Pancreas (tissue), 10 donors: ENCODE data around the gene ATAD3C. TPM values are rescaled to one million over a fixed set of nuclear protein-coding genes. Genes with fewer than 3 reads are reported as not detected.
A peak's percentile ranks its signal among the peaks of the same experiment; 100 is the strongest.
"Not testable (repeated sequence)": the region's sequence is repeated elsewhere in the genome, so short reads cannot be mapped to it uniquely, and the experiment has no call there.

Source experiments
- ATAC-seq, 4 donors: fragments of 200-7000 bp; cut with Tn5 transposase; one replicate each; pipeline versions ENCODE4 v1.8.0 to v1.9.1; 2020; ENCODE audit warnings: mild to moderate bottlenecking in 4 of 4, moderate library complexity in 4 of 4
- DNase-seq, 6 donors: peaks; one replicate each; pipeline ENCODE4 v3.0.0-alpha.2; 2020
- FAIRE-seq: peaks from 2 replicates; lab custom pipeline; 2012; peaks lifted over from hg19 to GRCh38; lab: Jason Lieb, UNC
- H3K27ac ChIP-seq, 4 donors: fragments of 200-600 bp; sonication (generic); 1 replicate in 3 of 4; 2 replicates in 1 of 4; pipeline versions ENCODE4 v1.5.0 to v1.8.0; 2020
- H3K27me3 ChIP-seq, 4 donors: fragments of 200-600 bp; one replicate each; pipeline ENCODE4 v1.8.0; 2021
- H3K36me3 ChIP-seq, 3 donors: fragments of 200-600 bp; sonication (generic) in 1 of 3; one replicate each; pipeline versions ENCODE4 v1.5.0 to v1.8.0; 2020 to 2021
- H3K4me1 ChIP-seq, 3 donors: fragments of 200-600 bp; one replicate each; pipeline ENCODE4 v1.8.0; 2021
- H3K4me3 ChIP-seq, 4 donors: fragments of 200-600 bp; sonication (generic) in 2 of 4; one replicate each; pipeline versions ENCODE4 v1.5.0 to v1.8.0; 2020 to 2021
- H3K9me3 ChIP-seq, 4 donors: fragments of 200-600 bp; one replicate each; pipeline ENCODE4 v1.8.0; 2021
- WGBS, 2 donors: extraction: QIAGEN DNeasy Blood & Tissue Kit; methylation state at CpG; one replicate each; pipeline ENCODE4 v1.1.7; 2013; 5-methylcytosine and 5-hydroxymethylcytosine counted together
- intact Hi-C, 3 donors: fragments of 100-400 bp; cut with DNase I; formaldehyde crosslinking; loops; one replicate each; pipeline versions ENCODE4 v1.11.1 to v1.14.2; 2022
- polyA plus RNA-seq, 2 donors: library from polyadenylated mRNA; stranded (reverse); fragments of 200-250 nt; gene quantifications; one replicate each; pipeline ENCODE4 v1.2.3, GENCODE V29; 2013
- total RNA-seq, 6 donors: library from RNA; stranded (reverse); fragmentation: NEBNext Ultra II Directional in 4 of 6; extraction: Animal tissue kit (Norgen Biotek cat#: 25700) in 4 of 6; gene quantifications; one replicate each; pipeline versions ENCODE4 v1.2.1 to v1.2.4, GENCODE V29; 2021 to 2023
- TF ChIP-seq, protein P1 (sequence below), 4 donors: fragments of 200-600 bp; sonication (generic) in 3 of 4; IDR thresholded peaks; one replicate each; pipeline versions ENCODE4 v1.5.0 to v1.8.0; 2021; ENCODE audit warnings: antibody characterized with exemption in 4 of 4
- donor health status: healthy with polysubstance abuse.
- donor health status: DM: no; HTN: no; CAD: no; lungs with moderate emphysema.
- donor health status: DM: no; HTN: no; CAD: no.
- donor health status: control.
- donor health status: control.
- donor health status: Bipolar disorder and iron deficiency.
- donor health status: DM: yes; HTN: yes; CAD: no.
- donor health status: DM: no; HTN: no; CAD: no.
- donor health status: DM: no; HTN: no; CAD: no.
- donor health status: DM: yes; HTN: yes; CAD: no.

ATAD3C gene
- total and polyA plus RNA-seq, 8 donors, result 2.4 to 22.0 (median 7.5) TPM

DNA sequence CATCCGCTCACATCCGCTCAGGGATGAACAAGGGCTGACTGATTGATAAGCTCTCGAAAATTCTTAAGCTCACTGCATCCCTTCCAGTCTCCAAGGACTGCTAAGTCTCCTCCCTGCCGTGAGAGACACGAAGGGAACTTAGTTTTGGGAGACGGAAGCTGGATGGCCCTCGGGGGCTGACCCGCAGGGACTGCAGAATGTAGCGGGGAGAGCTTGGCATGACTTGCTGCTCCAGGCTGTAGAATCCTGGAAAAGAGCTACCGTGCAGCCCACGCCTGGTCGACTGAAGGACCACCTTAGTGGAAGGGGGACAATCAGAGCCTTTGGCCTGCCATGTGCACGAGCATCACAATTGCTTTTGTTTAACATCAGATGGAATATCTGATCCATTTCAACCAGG, 33.7 kb upstream of the ATAD3C start:
- Histone ChIP-seq H3K9me3 (no peaks in the 10 kb centered on the region), H3K36me3 (no peaks in the 10 kb centered on the region), H3K27ac (no peak overlapping the region), H3K27me3 (no peaks in the 10 kb centered on the region), H3K4me3 (no peak overlapping the region), H3K4me1 (peaks cover 0 to 14% (median 4%) of the 10 kb centered on the region in 3 donors)
- intact Hi-C loops, result no loop called here
- TF ChIP-seq, protein P1, sequence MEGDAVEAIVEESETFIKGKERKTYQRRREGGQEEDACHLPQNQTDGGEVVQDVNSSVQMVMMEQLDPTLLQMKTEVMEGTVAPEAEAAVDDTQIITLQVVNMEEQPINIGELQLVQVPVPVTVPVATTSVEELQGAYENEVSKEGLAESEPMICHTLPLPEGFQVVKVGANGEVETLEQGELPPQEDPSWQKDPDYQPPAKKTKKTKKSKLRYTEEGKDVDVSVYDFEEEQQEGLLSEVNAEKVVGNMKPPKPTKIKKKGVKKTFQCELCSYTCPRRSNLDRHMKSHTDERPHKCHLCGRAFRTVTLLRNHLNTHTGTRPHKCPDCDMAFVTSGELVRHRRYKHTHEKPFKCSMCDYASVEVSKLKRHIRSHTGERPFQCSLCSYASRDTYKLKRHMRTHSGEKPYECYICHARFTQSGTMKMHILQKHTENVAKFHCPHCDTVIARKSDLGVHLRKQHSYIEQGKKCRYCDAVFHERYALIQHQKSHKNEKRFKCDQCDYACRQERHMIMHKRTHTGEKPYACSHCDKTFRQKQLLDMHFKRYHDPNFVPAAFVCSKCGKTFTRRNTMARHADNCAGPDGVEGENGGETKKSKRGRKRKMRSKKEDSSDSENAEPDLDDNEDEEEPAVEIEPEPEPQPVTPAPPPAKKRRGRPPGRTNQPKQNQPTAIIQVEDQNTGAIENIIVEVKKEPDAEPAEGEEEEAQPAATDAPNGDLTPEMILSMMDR (IDR thresholded peaks at IDR 0.05), result no peak
- ATAC-seq (no peak), FAIRE-seq (no peak), DNase-seq (peak in 1 of 6 donors; percentile 24)
- WGBS, 2 donors, result 81 to 82% methylated on average over 13 of the region's 13 CpGs

DNA sequence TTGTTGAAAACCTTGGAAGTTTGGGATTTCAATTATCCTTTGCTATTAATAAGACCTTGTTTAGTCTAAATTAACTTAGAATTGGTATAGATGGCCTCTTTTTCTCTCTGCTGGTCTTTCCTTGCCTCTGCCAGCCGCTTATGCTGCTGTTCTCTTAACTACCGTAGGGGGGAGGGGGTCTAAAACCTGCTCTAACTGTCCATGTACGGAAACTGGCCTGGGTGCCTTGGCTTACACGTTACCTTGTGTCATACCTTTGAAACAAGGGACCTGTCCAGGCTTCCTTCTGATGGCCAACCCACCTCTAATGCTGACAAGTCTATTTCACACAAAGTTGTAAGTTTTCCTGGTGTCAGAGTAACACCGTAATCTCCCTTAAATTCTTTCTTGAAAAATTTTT, 32.1 kb upstream of the ATAD3C start:
- not testable (repeated sequence) for ATAC-seq

GRCh38 chr1:1417825-1418463, 31.5 kb upstream of the ATAD3C start:
- peak in 1 of 6 donors; percentile 54 for DNase-seq
- Histone ChIP-seq H3K27ac (peak overlapping the region in 3 of 4 donors; percentile 40 to 76 (median 74)), H3K4me1 (peaks cover 0 to 14% (median 4%) of the 10 kb centered on the region in 3 donors)
- intact Hi-C loops, H3K36me3 ChIP-seq, H3K4me3 ChIP-seq, H3K27me3 ChIP-seq, FAIRE-seq, ATAC-seq, H3K9me3 ChIP-seq: not testable (repeated sequence)
- WGBS, 2 donors, result 84 to 86% methylated on average over 25 of the region's 25 CpGs

More for the DNA sequence above, 32.1 kb upstream of the ATAD3C start:
- DNase-seq, H3K4me3 ChIP-seq, intact Hi-C loops, H3K27me3 ChIP-seq, FAIRE-seq, H3K36me3 ChIP-seq, H3K9me3 ChIP-seq: not testable (repeated sequence)
- Histone ChIP-seq H3K4me1 (peaks cover 0 to 14% (median 4%) of the 10 kb centered on the region in 3 donors), H3K27ac (peak overlapping the region in 1 of 4 donors; percentile 76)
- 65 to 70% methylated on average over 5 of the region's 5 CpGs for WGBS, 2 donors

GRCh38 chr1:1418464-1419362, 30.8 kb upstream of the ATAD3C start:
- H3K27ac ChIP-seq, result peak overlapping the region in 3 of 4 donors; percentile 55 to 76 (median 74)
- DNase-seq (peak in 2 of 6 donors; percentile 22 to 32), ATAC-seq (no peak), FAIRE-seq (no peak)
- H3K4me3 ChIP-seq, result peak overlapping the region in 1 of 4 donors; percentile 49
- TF ChIP-seq, protein P1 (IDR thresholded peaks at IDR 0.05), result no peak
- no peaks in the 10 kb centered on the region for H3K27me3 ChIP-seq
- WGBS, 2 donors, result 69 to 76% methylated on average over 26 of the region's 26 CpGs
- H3K9me3 ChIP-seq, result no peaks in the 10 kb centered on the region
- intact Hi-C loops, result no loop called here
- H3K36me3 ChIP-seq, result no peaks in the 10 kb centered on the region
- peaks cover 0 to 14% (median 4%) of the 10 kb centered on the region in 3 donors for H3K4me1 ChIP-seq

DNA sequence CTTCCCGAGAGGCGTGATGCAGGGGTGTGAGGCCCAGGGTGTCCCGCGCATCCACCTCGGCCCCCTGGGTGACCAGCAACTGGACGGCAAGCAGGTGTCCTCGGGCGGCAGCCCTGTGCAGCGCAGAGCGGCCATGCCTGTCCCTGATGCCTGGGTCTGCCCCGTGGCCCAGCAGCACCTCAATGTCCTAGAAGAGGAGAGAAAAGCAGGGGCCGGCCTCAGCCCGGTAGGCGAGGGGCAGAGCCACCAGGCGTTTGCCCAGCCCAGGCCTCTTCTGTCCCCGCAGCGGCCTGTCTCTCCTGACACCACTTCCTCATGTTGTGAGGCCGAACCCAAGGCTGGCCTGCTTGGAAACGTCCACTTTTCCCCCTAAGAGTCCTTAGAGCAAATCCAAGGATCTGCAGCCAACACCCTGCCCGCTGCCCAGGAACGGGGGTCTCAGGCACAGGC, 30.1 kb upstream of the ATAD3C start:
- Histone ChIP-seq H3K9me3 (no peaks in the 10 kb centered on the region), H3K4me3 (peak overlapping the region; percentile 7 to 49 (median 18)), H3K4me1 (peaks cover 0 to 14% (median 4%) of the 10 kb centered on the region in 3 donors), H3K36me3 (no peaks in the 10 kb centered on the region), H3K27me3 (no peaks in the 10 kb centered on the region), H3K27ac (peak overlapping the region; percentile 6 to 81 (median 66))
- intact Hi-C loops, result no loop called here
- ATAC-seq, result peak in 3 of 4 donors; percentile 13 to 24 (median 16)
- FAIRE-seq, result no peak
- WGBS, 2 donors, result 70 to 74% methylated on average over 21 of the region's 21 CpGs
- TF ChIP-seq, protein P1 (IDR thresholded peaks at IDR 0.05), result no peak
- DNase-seq, result peak in 2 of 6 donors; percentile 31 to 80
